K562 (cell line): ENCODE measurements around the gene MMP24OS. TPM values are rescaled to one million over a fixed set of nuclear protein-coding genes. Genes with fewer than 3 reads are reported as not detected.
A peak's percentile ranks its signal among the peaks of the same experiment; 100 is the strongest.

Experiments
- ATAC-seq: fragments of 200-7000 bp; cut with Tn5 transposase; 3 replicates; pipeline ENCODE4 v1.9.1; 2020; ENCODE audit warnings: moderate library complexity
- BruUV-seq: library from RNA; stranded (reverse); fragments of 400-500 nt; replicated peaks from 2 replicates; lab custom pipeline; 2021; lab: Mats Ljungman, UMichigan
- CTCF ChIA-PET: fragments of 300-600 bp; formaldehyde crosslinking; extraction: SDS; loops from one replicate; lab custom pipeline; 2021; ENCODE audit warnings: low intra/inter-chr PET ratio; lab: Yijun Ruan, JAX
- POLR2A ChIA-PET: fragments of 300-600, 350-650 bp; sonication (Branson Sonifier 250); formaldehyde crosslinking; extraction: SDS; loops from one replicate; lab custom pipeline; 2021; ENCODE audit warnings: antibody characterized with exemption, inconsistent platforms; lab: Yijun Ruan, JAX
- DNase-seq, 4 experiments: peaks; one replicate each; pipeline versions ENCODE4 v3.0.0 to v3.0.0-alpha.2; 2011 to 2018; ENCODE audit warnings: low spot score in 3 of 4, mixed read lengths in 3 of 4; ENCODE audit errors: extremely low read depth in 1 of 4
- FAIRE-seq: peaks from 2 replicates; lab custom pipeline; 2011; peaks lifted over from hg19 to GRCh38; lab: Jason Lieb, UNC
- H2AFZ ChIP-seq: 2 replicates; pipeline ENCODE4 v1.6.0; 2011; ENCODE audit warnings: low read depth, low read length, control low read depth, inconsistent platforms
- H3K27ac ChIP-seq: fragments of 200-600 bp; 3 replicates; pipeline ENCODE4 v1.8.0; 2011; ENCODE audit warnings: low read depth, mild to moderate bottlenecking, control low read depth, inconsistent platforms, low read length, moderate library complexity, mixed read lengths; ENCODE audit errors: extremely low read depth
- H3K27me3 ChIP-seq, 2 experiments: fragments of 300-600 bp in 1 of 2; 2 replicates in 1 of 2; 3 replicates in 1 of 2; pipeline versions ENCODE4 v1.6.0 to v1.8.0; 2011; ENCODE audit warnings: inconsistent platforms in 2 of 2, low read length in 2 of 2, mild to moderate bottlenecking in 1 of 2, mixed read lengths in 1 of 2, moderate library complexity in 1 of 2; ENCODE audit not compliant: control insufficient read depth in 2 of 2, insufficient read depth in 2 of 2
- H3K36me3 ChIP-seq: fragments of 300-600 bp; 3 replicates; pipeline ENCODE4 v1.8.0; 2011; ENCODE audit warnings: mild to moderate bottlenecking, low read length, inconsistent platforms; ENCODE audit not compliant: control insufficient read depth, insufficient read depth
- H3K4me1 ChIP-seq, 2 experiments: fragments of 200-600 bp in 1 of 2; replicated peaks in 1 of 2; 2 replicates in 1 of 2; 3 replicates in 1 of 2; pipeline versions ENCODE4 v1.5.1 to v1.8.0; 2011; ENCODE audit warnings: inconsistent platforms in 2 of 2, low read length in 2 of 2, mild to moderate bottlenecking in 1 of 2, mixed read lengths in 1 of 2, moderate library complexity in 1 of 2; ENCODE audit not compliant: control insufficient read depth in 2 of 2, insufficient read depth in 2 of 2
- H3K4me2 ChIP-seq: 2 replicates; pipeline ENCODE4 v1.6.1; 2011; ENCODE audit warnings: low read length, control low read depth, inconsistent platforms, mixed read lengths; ENCODE audit not compliant: insufficient read depth
- H3K4me3 ChIP-seq: fragments of 200-600 bp; sonication (generic), shearing (Covaris generic); 2 replicates; pipeline ENCODE4 v1.5.1; 2016; ENCODE audit warnings: control low read depth, inconsistent platforms
- H3K79me2 ChIP-seq: fragments of 200-600 bp; 3 replicates; pipeline ENCODE4 v1.8.0; 2011; ENCODE audit warnings: low read length, inconsistent platforms; ENCODE audit not compliant: control insufficient read depth, insufficient read depth
- H3K9ac ChIP-seq, 2 experiments: 2 replicates each; pipeline versions ENCODE4 v1.6.0 to v1.6.1; 2011; ENCODE audit warnings: low read depth in 2 of 2, low read length in 2 of 2, control low read depth in 1 of 2, inconsistent platforms in 1 of 2, mild to moderate bottlenecking in 1 of 2, mixed read lengths in 1 of 2; ENCODE audit not compliant: insufficient read depth in 1 of 2
- H3K9me1 ChIP-seq: one replicate; pipeline ENCODE4 v1.6.0; 2011; ENCODE audit warnings: inconsistent platforms, mild to moderate bottlenecking, low read length, moderate library complexity; ENCODE audit not compliant: control insufficient read depth, insufficient read depth
- H3K9me3 ChIP-seq: replicated peaks from 2 replicates; pipeline ENCODE4 v1.5.1; 2011; ENCODE audit warnings: low read depth, low read length, inconsistent platforms; ENCODE audit not compliant: control insufficient read depth, insufficient read depth
- H4K20me1 ChIP-seq: replicated peaks from 2 replicates; pipeline ENCODE4 v1.6.1; 2011; ENCODE audit warnings: low read length, inconsistent platforms, mixed read lengths; ENCODE audit not compliant: control insufficient read depth, insufficient read depth
- CBFA2T2 ChIP-seq: fragments of 450-650 bp; conservative IDR thresholded peaks from 2 replicates; pipeline ENCODE4 v1.6.1; 2017; ENCODE audit warnings: mild to moderate bottlenecking
- CBFA2T3 ChIP-seq: fragments of 450-650 bp; IDR thresholded peaks from 2 replicates; pipeline ENCODE4 v1.6.1; 2017
- HMGN3 ChIP-seq: IDR thresholded peaks from 2 replicates; pipeline ENCODE4 v1.6.1; 2011; ENCODE audit warnings: borderline replicate concordance, low read depth, mild to moderate bottlenecking, mixed read lengths, low read length; ENCODE audit not compliant: insufficient read length; ENCODE audit errors: extremely low read depth
- HSF4 ChIP-seq: fragments of 250-450 bp; sonication (Bioruptor Pico); IDR thresholded peaks from 2 replicates; pipeline ENCODE4 v2.1.2; 2022; ENCODE audit warnings: mild to moderate bottlenecking, moderate library complexity, borderline replicate concordance
- MAFG ChIP-seq: fragments of 450-650 bp; conservative IDR thresholded peaks from 2 replicates; pipeline ENCODE4 v1.6.1; 2016; ENCODE audit warnings: missing genetic modification characterization, missing compliant biosample characterization
- SRSF7 ChIP-seq: fragments of 200-400 bp; formaldehyde crosslinking; optimal IDR thresholded peaks from 2 replicates; pipeline ENCODE3; 2017; ENCODE audit warnings: mild to moderate bottlenecking, low read depth, low read length
- ZNF175 ChIP-seq: fragments of 200-800 bp; sonication (Bioruptor generic); IDR thresholded peaks from 2 replicates; pipeline ENCODE4 v1.6.1; 2016; ENCODE audit warnings: low read depth, mild to moderate bottlenecking, missing genetic modification characterization, missing compliant biosample characterization
- ZNF316 ChIP-seq: fragments of 450-650 bp; IDR thresholded peaks from 2 replicates; pipeline ENCODE4 v1.6.1; 2016
- ZNF589 ChIP-seq: fragments of 200-800 bp; sonication (Bioruptor generic); IDR thresholded peaks from 2 replicates; pipeline ENCODE4 v1.6.1; 2016; ENCODE audit warnings: low read depth, missing genetic modification characterization, missing compliant biosample characterization
- WGBS: fragments of 100-300 bp; shearing (Covaris generic); methylation state at CpG from one replicate; pipeline ENCODE4 v1.1.6; 2016; ENCODE audit warnings: low coverage, mixed read lengths; ENCODE audit not compliant: insufficient coverage; ENCODE audit errors: missing lambda C conversion rate; 5-methylcytosine and 5-hydroxymethylcytosine counted together
- in situ Hi-C: fragments of 300-500 bp; cut with MboI; formaldehyde crosslinking; loops from 4 replicates; pipeline ENCODE4 v1.15.0; 2018; ENCODE audit warnings: inconsistent platforms, mixed read lengths
- intact Hi-C: fragments of 100-400 bp; cut with micrococcal nuclease; formaldehyde crosslinking; loops from 2 replicates; pipeline ENCODE4 v1.14.2; 2022
- polyA plus RNA-seq, 8 experiments: library from polyadenylated mRNA; depleted of rRNA in 4 of 8; stranded (reverse) in 5 of 8; unstranded in 3 of 8; fragments of >200 nt; fragmentation: Nextera tagmentation in 2 of 8; fragmentation: Illumina TruSeq in 1 of 8; extraction: Ambion mirVana in 2 of 8; extraction: Trizol in 1 of 8; gene quantifications; 2 replicates each; pipeline versions ENCODE4 v1.2.1 to v1.2.3, GENCODE V29; 2011 to 2014; ENCODE audit warnings: inconsistent platforms in 1 of 8, missing spikeins in 1 of 8
- total RNA-seq, 7 experiments: library from RNA; depleted of rRNA in 6 of 7; stranded (reverse); fragments of >200 nt in 6 of 7; fragmentation: Illumina TruSeq in 2 of 7; extraction: Trizol in 2 of 7; gene quantifications; 2 replicates each; pipeline versions ENCODE4 v1.2.1 to v1.2.3, GENCODE V29; 2011 to 2021; ENCODE audit warnings: low replicate concordance in 1 of 7

The MMP24OS gene
- total and polyA plus RNA-seq, 9 of the 15 experiments (the other 6 are each of a cell fraction or from before 2014, with no cell fraction given), result 0.92 to 41.5 (median 11.4) TPM

DNA sequence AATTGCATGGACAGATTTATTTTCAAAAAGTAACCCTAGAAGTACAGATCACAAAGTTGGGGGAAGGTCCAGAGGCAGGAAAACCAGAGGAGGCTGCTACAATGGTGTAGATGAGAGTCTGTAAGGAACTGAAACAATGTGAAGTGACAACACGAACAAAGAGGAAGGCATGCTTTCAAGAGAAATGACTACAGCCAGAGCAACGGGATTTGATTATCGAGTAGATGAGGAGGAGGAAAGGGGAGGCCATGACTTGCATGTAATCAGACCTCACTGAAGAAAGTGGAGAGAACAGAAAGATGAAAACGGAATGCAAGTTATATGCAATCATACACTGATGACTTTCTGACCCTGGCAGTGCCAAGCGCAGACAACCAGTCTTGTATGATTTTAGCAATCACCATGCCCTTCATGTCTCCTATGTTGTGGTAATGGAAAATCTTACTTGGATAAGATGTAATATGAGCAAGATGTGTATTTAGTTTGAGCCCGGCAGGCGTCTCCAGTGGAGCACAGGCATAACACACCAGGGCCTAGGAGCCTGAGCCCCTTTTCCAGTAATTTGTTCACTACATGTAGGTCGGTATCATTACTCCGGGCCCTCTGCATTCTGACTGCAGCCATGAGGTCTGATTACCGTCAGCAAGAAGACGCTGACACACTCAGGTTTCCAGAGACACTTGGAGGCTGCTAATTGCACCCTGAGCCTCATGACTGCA is 48.3 kb upstream of the MMP24OS start (continued):
- peak; percentile 50 for TF ChIP-seq ZNF316
- TF ChIP-seq HMGN3, result no peak
- no peak for TF ChIP-seq ZNF589
- TF ChIP-seq SRSF7, result no peak
- TF ChIP-seq ZNF175 (CRISPR knock-in tag), result 0 out of 2 replicates have a peak, but pooled peaks have one; percentile 30
- TF ChIP-seq MAFG (tag), result peak; percentile 65

DNA sequence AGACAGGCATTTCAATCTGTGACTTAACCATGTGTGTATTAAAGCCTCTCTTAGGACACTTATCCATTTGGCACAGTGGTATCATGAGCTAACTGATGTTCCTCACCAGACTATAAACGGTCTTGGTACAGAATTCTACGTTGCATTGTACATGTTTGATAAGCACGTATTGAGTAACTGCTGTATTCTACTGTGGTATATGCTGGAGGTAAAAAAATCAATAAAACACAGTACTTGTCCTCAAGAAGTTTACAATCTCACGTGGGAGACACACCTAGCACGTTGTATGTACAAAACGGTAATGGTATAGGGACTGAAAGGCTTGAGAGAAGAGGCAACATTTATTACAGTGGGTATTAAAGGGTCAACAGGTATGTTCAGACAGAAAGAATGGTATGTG is 47.5 kb upstream of the MMP24OS start:
- Histone ChIP-seq H3K79me2 (no peaks in the 10 kb centered on the region), H4K20me1 (no peaks in the 10 kb centered on the region), H3K27me3 (no peaks in the 10 kb centered on the region), H3K4me1 (peaks cover 14 to 41% of the 10 kb centered on the region in 2 experiments), H3K27ac (no peak overlapping the region), H3K4me3 (no peak overlapping the region), H2AFZ (no peak overlapping the region), H3K9ac (no peak overlapping the region), H3K4me2 (no peak overlapping the region), H3K9me3 (no peaks in the 10 kb centered on the region), H3K36me3 (peaks cover 13% of the 10 kb centered on the region), H3K9me1 (no peaks in the 10 kb centered on the region)
- BruUV-seq, result no TSS peak
- intact Hi-C loops (no loop called here), in situ Hi-C loops (no loop called here)
- ATAC-seq (no peak), FAIRE-seq (no peak), DNase-seq (no peak)
- WGBS, result 46% methylated on average over 6 of the region's 6 CpGs
- ChIA-PET CTCF (no interaction called here), POLR2A (interaction anchor here (0.7 kb wide), 1 partner anchor 26 kb away, joined by 3 read pairs; no protein-coding TSS in a partner anchor)
- TF ChIP-seq CBFA2T2, result 0 out of 2 replicates have a peak, but pooled peaks have one; percentile 5
- no peak for TF ChIP-seq HSF4 (CRISPR knock-in tag)
- peak; percentile 38; the same call in 1 of the 2 replicates for TF ChIP-seq CBFA2T3
